Esophagus muscularis mucosa (tissue), 4 donors: ENCODE data around the gene MAP7. TPM values are rescaled to one million over a fixed set of nuclear protein-coding genes. Genes with fewer than 3 reads are reported as not detected.
A peak's percentile ranks its signal among the peaks of the same experiment; 100 is the strongest.

Source experiments
- DNase-seq: peaks from one replicate; pipeline ENCODE4 v3.0.0-alpha.2; 2017; ENCODE audit errors: extremely low spot score
- H3K27ac ChIP-seq, 4 donors: fragments of 200-600 bp; sonication (generic); replicated peaks in 1 of 4; 1 replicate in 3 of 4; 2 replicates in 1 of 4; pipeline ENCODE4 v1.5.1; 2016 to 2019; ENCODE audit warnings: mild to moderate bottlenecking in 1 of 4
- H3K27me3 ChIP-seq, 4 donors: fragments of 200-600 bp; sonication (generic); one replicate each; pipeline versions ENCODE4 v1.5.1 to v1.6.0; 2016 to 2019
- H3K36me3 ChIP-seq, 4 donors: fragments of 200-600 bp; sonication (generic); one replicate each; pipeline ENCODE4 v1.5.1; 2016 to 2019
- H3K4me1 ChIP-seq, 4 donors: fragments of 200-600 bp; sonication (generic); one replicate each; pipeline ENCODE4 v1.5.1; 2016 to 2019
- H3K4me3 ChIP-seq, 4 donors: fragments of 200-600 bp; sonication (generic); 1 replicate in 2 of 4; 2 replicates in 2 of 4; pipeline ENCODE4 v1.5.1; 2016 to 2019; ENCODE audit warnings: mild to moderate bottlenecking in 4 of 4, moderate library complexity in 1 of 4
- H3K9me3 ChIP-seq, 4 donors: fragments of 200-600 bp; sonication (generic); 1 replicate in 3 of 4; 2 replicates in 1 of 4; pipeline ENCODE4 v1.5.1; 2016 to 2019
- EP300 ChIP-seq: sonication (generic); formaldehyde crosslinking; IDR thresholded peaks from one replicate; pipeline ENCODE4 v1.6.1; 2017; ENCODE audit warnings: antibody characterized with exemption
- POLR2A ChIP-seq: fragments of 450-650 bp; IDR thresholded peaks from one replicate; pipeline ENCODE4 v1.6.1; 2017; ENCODE audit warnings: antibody characterized with exemption, moderate library complexity, mild to moderate bottlenecking, low read depth
- POLR2AphosphoS5 ChIP-seq, 2 donors: sonication (generic); formaldehyde crosslinking; IDR thresholded peaks; one replicate each; pipeline ENCODE4 v1.6.1; 2017; ENCODE audit warnings: antibody characterized with exemption in 2 of 2
- WGBS: methylation state at CpG from one replicate; pipeline ENCODE4 v1.1.5; 2018; 5-methylcytosine and 5-hydroxymethylcytosine counted together
- intact Hi-C: fragments of 100-400 bp; cut with DNase I; formaldehyde crosslinking; loops from one replicate; pipeline ENCODE4 v1.15.1; 2023
- total RNA-seq, 4 donors: library from RNA; depleted of rRNA; stranded (reverse); fragments of >200 nt; gene quantifications; one replicate each; pipeline versions ENCODE4 v1.1.0 to v1.2.1, GENCODE V29; 2016
- TF ChIP-seq, protein P1 (sequence below), 3 experiments: fragments of 200-600 bp in 2 of 3; fragments of 450-650 bp in 1 of 3; sonication (generic) in 2 of 3; IDR thresholded peaks; one replicate each; pipeline ENCODE4 v1.5.1; 2017 to 2019; ENCODE audit warnings: antibody characterized with exemption in 3 of 3, mild to moderate bottlenecking in 2 of 3, moderate library complexity in 1 of 3

MAP7 gene
- total RNA-seq, 4 donors from 2014 or later, result 1.7 to 2.9 (median 2.0) TPM

DNA sequence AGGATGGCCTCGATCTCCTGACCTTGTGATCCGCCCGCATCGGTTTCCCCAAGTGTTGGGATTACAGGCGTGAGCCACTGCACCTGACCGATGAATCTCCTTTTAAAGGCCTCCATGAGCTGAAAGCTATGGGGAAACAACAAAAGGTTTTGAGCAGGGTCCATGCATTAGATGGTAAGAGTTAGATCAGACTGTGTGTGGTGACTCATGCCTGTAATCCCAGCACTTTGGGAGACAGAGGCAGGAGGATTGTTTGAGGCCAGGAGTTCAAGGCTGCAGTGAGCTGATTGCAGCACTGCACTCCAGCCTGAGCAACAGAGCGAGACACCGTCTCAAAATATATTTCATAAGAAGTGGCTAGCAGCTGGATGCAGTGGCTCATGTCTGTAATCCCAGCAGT is 219.6 kb downstream of the MAP7 start:
- peak; percentile 10 for DNase-seq
- H3K36me3 ChIP-seq, result no peaks in the 10 kb centered on the region
- H3K4me1 ChIP-seq, result peaks cover 0 to 4% (median 0%) of the 10 kb centered on the region in 4 donors
- no peaks in the 10 kb centered on the region for H3K9me3 ChIP-seq
- H3K4me3 ChIP-seq, result no peak overlapping the region
- TF ChIP-seq POLR2A (no peak), EP300 (no peak), POLR2AphosphoS5 (IDR thresholded peaks at IDR 0.05) (no peak)
- TF ChIP-seq, protein P1, sequence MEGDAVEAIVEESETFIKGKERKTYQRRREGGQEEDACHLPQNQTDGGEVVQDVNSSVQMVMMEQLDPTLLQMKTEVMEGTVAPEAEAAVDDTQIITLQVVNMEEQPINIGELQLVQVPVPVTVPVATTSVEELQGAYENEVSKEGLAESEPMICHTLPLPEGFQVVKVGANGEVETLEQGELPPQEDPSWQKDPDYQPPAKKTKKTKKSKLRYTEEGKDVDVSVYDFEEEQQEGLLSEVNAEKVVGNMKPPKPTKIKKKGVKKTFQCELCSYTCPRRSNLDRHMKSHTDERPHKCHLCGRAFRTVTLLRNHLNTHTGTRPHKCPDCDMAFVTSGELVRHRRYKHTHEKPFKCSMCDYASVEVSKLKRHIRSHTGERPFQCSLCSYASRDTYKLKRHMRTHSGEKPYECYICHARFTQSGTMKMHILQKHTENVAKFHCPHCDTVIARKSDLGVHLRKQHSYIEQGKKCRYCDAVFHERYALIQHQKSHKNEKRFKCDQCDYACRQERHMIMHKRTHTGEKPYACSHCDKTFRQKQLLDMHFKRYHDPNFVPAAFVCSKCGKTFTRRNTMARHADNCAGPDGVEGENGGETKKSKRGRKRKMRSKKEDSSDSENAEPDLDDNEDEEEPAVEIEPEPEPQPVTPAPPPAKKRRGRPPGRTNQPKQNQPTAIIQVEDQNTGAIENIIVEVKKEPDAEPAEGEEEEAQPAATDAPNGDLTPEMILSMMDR (IDR thresholded peaks at IDR 0.05), result no peak
- H3K27ac ChIP-seq, result no peak overlapping the region
- 99% methylated on average over 8 of the region's 8 CpGs for WGBS
- no peaks in the 10 kb centered on the region for H3K27me3 ChIP-seq
- intact Hi-C loops, result no loop called here

DNA sequence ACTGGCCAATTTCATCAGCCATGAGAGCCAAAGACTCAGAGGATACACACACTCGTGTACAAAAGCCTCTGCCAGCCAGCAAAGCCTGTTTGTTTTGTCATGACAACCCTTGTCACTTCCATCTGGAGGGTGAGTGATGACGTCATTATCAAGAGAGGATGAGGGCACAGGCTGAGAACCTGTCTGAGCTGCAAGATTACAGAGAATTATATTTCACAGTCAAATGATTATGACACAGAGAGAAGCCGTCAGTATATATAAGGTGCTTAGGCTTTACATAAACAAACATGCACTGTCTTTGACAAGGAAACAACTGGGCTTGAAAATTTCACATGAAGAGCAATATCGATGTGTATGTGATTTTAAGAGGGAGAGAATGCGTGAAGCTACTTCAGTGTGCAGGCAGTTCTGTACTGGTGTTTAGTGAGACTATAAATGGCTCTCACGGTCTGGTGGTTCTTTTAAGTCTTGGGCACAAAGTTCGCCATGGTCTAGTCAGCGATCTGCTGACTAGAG is 224.1 kb downstream of the MAP7 start:
- TF ChIP-seq EP300, result no peak
- H3K36me3 ChIP-seq, result no peaks in the 10 kb centered on the region
- intact Hi-C loops, result no loop called here
- no peak for DNase-seq
- WGBS, result 70% methylated on average over 8 of the region's 8 CpGs
- H3K27me3 ChIP-seq, result no peaks in the 10 kb centered on the region
- no peak overlapping the region for H3K27ac ChIP-seq
- H3K4me3 ChIP-seq, result no peak overlapping the region
- H3K9me3 ChIP-seq, result no peaks in the 10 kb centered on the region
- peaks cover 0 to 14% (median 3%) of the 10 kb centered on the region in 4 donors for H3K4me1 ChIP-seq

DNA sequence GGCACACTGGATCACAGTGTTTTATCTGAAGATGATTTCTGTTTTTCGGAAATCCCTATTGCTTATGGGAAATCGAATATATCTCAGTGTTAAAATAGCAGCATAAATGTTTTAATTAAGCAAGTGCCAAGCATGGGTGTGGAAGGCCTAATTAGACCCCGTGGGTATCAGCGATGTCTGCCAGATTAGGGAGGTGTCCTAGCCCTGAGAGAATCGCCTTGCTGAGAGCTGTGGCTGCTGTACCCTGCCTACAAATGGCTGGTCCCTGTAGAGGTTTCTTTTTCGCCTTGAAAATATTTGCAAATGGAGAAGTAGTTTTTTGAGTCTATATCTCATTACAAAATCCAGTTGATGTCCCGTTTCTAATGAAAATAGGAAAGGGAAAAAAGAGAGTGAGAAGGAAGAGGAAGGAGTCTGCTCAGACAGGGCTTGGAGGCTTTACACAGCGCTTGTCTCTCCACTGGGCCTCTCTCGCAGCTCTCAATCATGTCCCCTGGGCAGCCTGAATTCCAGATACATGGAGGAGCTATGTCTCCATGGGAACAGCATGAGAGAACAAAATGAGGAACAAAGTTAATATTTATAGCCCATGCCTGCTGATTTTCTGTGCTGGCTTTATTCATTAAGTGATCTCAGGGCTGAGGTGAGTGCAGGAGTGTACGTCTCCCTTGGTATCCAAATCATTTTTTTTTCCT is 225.4 kb downstream of the MAP7 start:
- no peak overlapping the region for H3K27ac ChIP-seq
- H3K4me1 ChIP-seq, result peaks cover 0 to 14% (median 3%) of the 10 kb centered on the region in 4 donors
- TF ChIP-seq POLR2AphosphoS5 (IDR thresholded peaks at IDR 0.05) (no peak), EP300 (no peak), POLR2A (no peak)
- TF ChIP-seq, protein P1 (IDR thresholded peaks at IDR 0.05), result no peak
- H3K4me3 ChIP-seq, result no peak overlapping the region
- intact Hi-C loops, result no loop called here
- H3K36me3 ChIP-seq, result no peaks in the 10 kb centered on the region
- WGBS, result 84% methylated on average over 10 of the region's 10 CpGs
- DNase-seq, result no peak
- H3K27me3 ChIP-seq, result no peaks in the 10 kb centered on the region
- H3K9me3 ChIP-seq, result no peaks in the 10 kb centered on the region

DNA sequence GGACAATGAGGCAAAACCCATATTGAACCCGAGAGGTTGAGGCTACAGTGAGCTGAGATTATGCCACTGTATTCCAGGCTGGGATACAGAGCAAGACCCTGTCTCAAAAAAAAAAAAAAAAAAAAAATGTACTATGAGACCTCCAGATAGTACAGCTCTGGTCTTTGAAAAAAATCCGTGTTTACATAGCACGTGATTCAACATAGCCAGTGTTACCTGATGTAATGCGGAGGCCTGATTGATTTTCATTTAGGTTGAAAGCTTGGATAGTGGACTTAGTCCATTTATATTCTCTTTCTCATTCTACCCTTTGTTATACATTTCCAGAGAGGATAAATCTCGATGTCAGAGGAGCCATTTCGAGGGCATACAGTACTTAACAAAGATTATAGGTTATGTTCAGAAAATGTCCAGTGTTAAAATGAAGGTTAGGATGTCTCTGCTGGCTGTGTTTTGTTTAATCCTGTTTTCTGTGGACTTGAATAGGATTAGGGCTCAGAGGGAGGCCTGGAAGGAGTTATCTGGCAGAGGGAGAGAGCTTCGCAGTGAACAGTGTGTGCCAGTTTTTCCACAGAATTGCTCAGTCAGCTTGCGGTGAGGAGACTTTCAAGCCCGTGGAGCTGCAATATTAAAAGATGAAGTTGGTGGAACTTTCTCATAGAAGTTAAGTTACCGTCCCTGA is 226.7 kb downstream of the MAP7 start:
- intact Hi-C loops, result no loop called here

DNA sequence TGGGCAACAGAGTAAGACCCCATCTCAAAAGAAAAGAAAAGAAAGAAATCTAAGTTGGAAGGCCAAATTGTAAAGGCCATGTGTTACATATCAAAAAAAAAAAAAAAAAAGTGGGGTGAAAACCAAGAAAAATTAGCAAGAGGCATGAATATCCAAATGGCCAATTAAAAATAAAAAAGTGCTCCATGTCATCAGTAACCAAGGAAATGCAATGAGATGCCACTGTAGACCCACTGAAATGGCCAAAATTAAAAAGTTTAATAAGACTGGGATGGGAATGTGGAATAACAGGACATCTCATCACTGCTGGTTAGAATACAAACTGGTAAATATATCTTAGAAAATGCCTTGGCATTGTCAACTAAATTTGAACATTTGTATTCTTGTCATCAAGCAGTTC is 230.5 kb downstream of the MAP7 start:
- H3K27ac ChIP-seq, result no peak overlapping the region
- no peaks in the 10 kb centered on the region for H3K9me3 ChIP-seq
- intact Hi-C loops, result loop anchor here (5.0 kb wide), 2 partner anchors 37 to 812 kb away; no protein-coding TSS in a partner anchor
- H3K4me3 ChIP-seq, result no peak overlapping the region
- H3K4me1 ChIP-seq, result peaks cover 0 to 5% (median under 1%) of the 10 kb centered on the region in 4 donors
- H3K36me3 ChIP-seq, result no peaks in the 10 kb centered on the region
- no peak for DNase-seq
- TF ChIP-seq POLR2A (no peak), EP300 (no peak), POLR2AphosphoS5 (IDR thresholded peaks at IDR 0.05) (no peak)
- TF ChIP-seq, protein P1 (IDR thresholded peaks at IDR 0.05), result no peak
- no peaks in the 10 kb centered on the region for H3K27me3 ChIP-seq

More for the DNA sequence above, 226.7 kb downstream of the MAP7 start:
- DNase-seq, result peak; percentile 39
- no peaks in the 10 kb centered on the region for H3K9me3 ChIP-seq
- H3K4me3 ChIP-seq, result no peak overlapping the region
- TF ChIP-seq EP300 (no peak), POLR2A (no peak), POLR2AphosphoS5 (IDR thresholded peaks at IDR 0.05) (no peak)
- TF ChIP-seq, protein P1 (IDR thresholded peaks at IDR 0.05), result no peak
- 65% methylated on average over 10 of the region's 10 CpGs for WGBS
- no peak overlapping the region for H3K27ac ChIP-seq
- H3K27me3 ChIP-seq, result no peaks in the 10 kb centered on the region
- no peaks in the 10 kb centered on the region for H3K36me3 ChIP-seq
- H3K4me1 ChIP-seq, result peaks cover 0 to 14% (median 3%) of the 10 kb centered on the region in 4 donors
